Mesothelial cell of epicardium (in vitro differentiated cells): ENCODE results near the gene FSTL5. TPM values are rescaled to one million over a fixed set of nuclear protein-coding genes. Genes with fewer than 3 reads are reported as not detected.

Experiments used
- DNase-seq, 2 experiments: peaks; one replicate each; pipeline ENCODE4 v3.0.0; 2021; ENCODE audit warnings: low spot score in 2 of 2; ENCODE audit not compliant: unreplicated experiment in 2 of 2
- H3K27ac Mint-ChIP-seq: 2 replicates; pipeline ENCODE4 v1.8.0; 2021; ENCODE audit warnings: mixed read lengths
- H3K27me3 Mint-ChIP-seq: 2 replicates; pipeline ENCODE4 v1.8.0; 2021; ENCODE audit warnings: low read depth, mixed read lengths
- H3K36me3 Mint-ChIP-seq: 2 replicates; pipeline ENCODE4 v1.8.0; 2021; ENCODE audit warnings: mixed read lengths
- H3K4me1 Mint-ChIP-seq: 2 replicates; pipeline ENCODE4 v1.8.0; 2021; ENCODE audit warnings: mixed read lengths
- H3K4me3 Mint-ChIP-seq: 2 replicates; pipeline ENCODE4 v1.8.0; 2021; ENCODE audit warnings: mild to moderate bottlenecking, moderate library complexity, mixed read lengths
- H3K9me3 Mint-ChIP-seq: 2 replicates; pipeline ENCODE4 v1.8.0; 2021; ENCODE audit warnings: mixed read lengths
- CTCF ChIP-seq: fragments of 200-600 bp; sonication (generic); IDR thresholded peaks from one replicate; pipeline ENCODE4 v1.5.0; 2021; ENCODE audit warnings: antibody characterized with exemption; ENCODE audit not compliant: unreplicated experiment
- total RNA-seq: library from RNA; stranded (reverse); gene quantifications from 3 replicates; pipeline ENCODE4 v1.2.1, GENCODE V29; 2021

Gene FSTL5
- total RNA-seq, 1 donor from 2014 or later = 0.04 TPM

- no peaks in the 10 kb centered on the region for H3K4me1 Mint-ChIP-seq
- H3K4me3 Mint-ChIP-seq = no peak overlapping the region
- peaks cover 13% of the 10 kb centered on the region for H3K9me3 Mint-ChIP-seq
- H3K27ac Mint-ChIP-seq = no peak overlapping the region
- no peak for DNase-seq
- H3K36me3 Mint-ChIP-seq = no peaks in the 10 kb centered on the region
- no peak for TF ChIP-seq CTCF
- no peaks in the 10 kb centered on the region for H3K27me3 Mint-ChIP-seq
Observed at GRCh38 chr4:161827013-161827412, 336.8 kb downstream of the FSTL5 start.

- Mint-ChIP-seq H3K27me3 (no peaks in the 10 kb centered on the region), H3K36me3 (no peaks in the 10 kb centered on the region), H3K27ac (no peak overlapping the region), H3K9me3 (peaks cover 16% of the 10 kb centered on the region), H3K4me1 (no peaks in the 10 kb centered on the region), H3K4me3 (no peak overlapping the region)
- TF ChIP-seq CTCF = no peak
- DNase-seq = no peak
Observed at GRCh38 chr4:161823450-161823849, 340.4 kb downstream of the FSTL5 start.

GRCh38 chr4:161822174-161822573 lies 341.6 kb downstream of the FSTL5 start:
- Mint-ChIP-seq H3K4me1 (no peaks in the 10 kb centered on the region), H3K27me3 (no peaks in the 10 kb centered on the region), H3K4me3 (no peak overlapping the region), H3K36me3 (no peaks in the 10 kb centered on the region), H3K9me3 (peaks cover 16% of the 10 kb centered on the region), H3K27ac (no peak overlapping the region)
- no peak for DNase-seq
- no peak for TF ChIP-seq CTCF

- Mint-ChIP-seq H3K4me1 (peaks cover 1% of the 10 kb centered on the region), H3K9me3 (peaks cover 3% of the 10 kb centered on the region), H3K36me3 (no peaks in the 10 kb centered on the region), H3K4me3 (no peak overlapping the region), H3K27ac (no peak overlapping the region), H3K27me3 (no peaks in the 10 kb centered on the region)
- no peak for DNase-seq
- no peak for TF ChIP-seq CTCF
Observed at GRCh38 chr4:161817914-161818313, 345.9 kb downstream of the FSTL5 start.

GRCh38 chr4:161816958-161817357 lies 346.8 kb downstream of the FSTL5 start:
- Mint-ChIP-seq H3K4me3 (no peak overlapping the region), H3K27ac (no peak overlapping the region), H3K9me3 (peaks cover 3% of the 10 kb centered on the region), H3K4me1 (peaks cover 1% of the 10 kb centered on the region), H3K27me3 (no peaks in the 10 kb centered on the region), H3K36me3 (no peaks in the 10 kb centered on the region)
- no peak for DNase-seq
- no peak for TF ChIP-seq CTCF

GRCh38 chr4:161815841-161816240 lies 348.0 kb downstream of the FSTL5 start:
- Mint-ChIP-seq H3K27me3 (no peaks in the 10 kb centered on the region), H3K4me3 (no peak overlapping the region), H3K9me3 (peaks cover 3% of the 10 kb centered on the region), H3K4me1 (peaks cover 1% of the 10 kb centered on the region), H3K36me3 (no peaks in the 10 kb centered on the region), H3K27ac (no peak overlapping the region)
- no peak for TF ChIP-seq CTCF
- no peak for DNase-seq
